ENCODE measurements around the gene POGK. TPM values are rescaled to one million over a fixed set of nuclear protein-coding genes. Genes with fewer than 3 reads are reported as not detected.

POGK gene
- total RNA-seq, result 10 to 100 TPM; 33.3 to 42.6 (median 36.1) TPM
- polyA plus RNA-seq, result 10 to 100 TPM in 1 of 3 donors, 1 to 10 TPM in 2; 7.3 to 12.5 (median 8.3) TPM
- long read RNA-seq, donor 1, full-length matches to known transcripts, result 3 of 13 reads
- long read RNA-seq, donor 1, partial matches to known transcripts, result 10 of 13 reads
- long read RNA-seq, donor 1, other reads (novel, unspliced or antisense), result 0 of 13 reads
- long read RNA-seq, donor 2, full-length matches to known transcripts, result 2 of 2 reads
- long read RNA-seq, donor 2, partial matches to known transcripts, result 0 of 2 reads
- long read RNA-seq, donor 2, other reads (novel, unspliced or antisense), result 0 of 2 reads

- WGBS, 5 donors, result 0 to 1% (median 1%) methylated on average over 49 to 63 of the region's 63 CpGs
- TF ChIP-seq POLR2AphosphoS5 (IDR thresholded peaks at IDR 0.05) (peak; percentile 91 to 92 (median 91)), CTCF (IDR thresholded peaks at IDR 0.05 in 8 of 11, conservative IDR thresholded peaks at IDR 0.05 in 3 of 11) (peak in 1 of 11 experiments; percentile 31), POLR2A (IDR thresholded peaks at IDR 0.05) (no peak)
- DNase-seq, result peak; percentile 97
- Histone ChIP-seq H3K4me3 (peak within 1 kb of the TSS; percentile 64 to 91 (median 72)), H3K36me3 (peaks cover 0 to 32% (median 27%) of the 10 kb centered on the region in 6 donors), H3K9me3 (no peaks in the 10 kb centered on the region), H3K4me1 (peaks cover 16 to 55% (median 49%) of the 10 kb centered on the region in 6 donors), H3K27ac (peak within 1 kb of the TSS; percentile 84 to 93 (median 89)), H3K27me3 (replicated peaks in 1 of 7) (no peaks in the 10 kb centered on the region)
- intact Hi-C loops (cut with DNase I; ENCODE audit: low total_unique reads), result no loop called here
Measured at GRCh38 chr1:166838766-166839599, at the start of gene POGK. POGK (plus strand) TSS chr1:166839475; CDS start chr1:166840957, 1,482 bp downstream.

- WGBS, 5 donors, result 81 to 95% (median 93%) methylated on average over 19 to 23 of the region's 23 CpGs
- Histone ChIP-seq H3K27ac (no peak overlapping the region), H3K4me1 (no peaks in the 10 kb centered on the region), H3K9me3 (no peaks in the 10 kb centered on the region), H3K27me3 (replicated peaks in 1 of 7) (peaks cover 0 to 13% (median 0%) of the 10 kb centered on the region in 7 donors), H3K4me3 (no peak overlapping the region), H3K36me3 (no peaks in the 10 kb centered on the region)
- TF ChIP-seq POLR2AphosphoS5 (IDR thresholded peaks at IDR 0.05) (no peak), POLR2A (IDR thresholded peaks at IDR 0.05) (no peak), CTCF (IDR thresholded peaks at IDR 0.05 in 8 of 11, conservative IDR thresholded peaks at IDR 0.05 in 3 of 11) (no peak)
- DNase-seq, result no peak
- intact Hi-C loops (cut with DNase I; ENCODE audit: low total_unique reads), result no loop called here
Measured at GRCh38 chr1:166796620-166797236, 42.5 kb upstream of the POGK start.

- H3K27me3 ChIP-seq (replicated peaks in 1 of 7), result peaks cover 0 to 10% (median 0%) of the 10 kb centered on the region in 7 donors
- no peak overlapping the region for H3K27ac ChIP-seq
- TF ChIP-seq POLR2AphosphoS5 (IDR thresholded peaks at IDR 0.05) (no peak), CTCF (IDR thresholded peaks at IDR 0.05 in 8 of 11, conservative IDR thresholded peaks at IDR 0.05 in 3 of 11) (no peak), POLR2A (IDR thresholded peaks at IDR 0.05) (no peak)
- no peaks in the 10 kb centered on the region for H3K36me3 ChIP-seq
- intact Hi-C loops (cut with DNase I; ENCODE audit: low total_unique reads), result no loop called here
- no peaks in the 10 kb centered on the region for H3K4me1 ChIP-seq
- H3K9me3 ChIP-seq, result peaks cover 0 to 4% (median 0%) of the 10 kb centered on the region in 8 donors
- 76 to 92% (median 85%) methylated on average over 1 to 2 of the region's 2 CpGs for WGBS, 5 donors
- no peak overlapping the region for H3K4me3 ChIP-seq
- DNase-seq, result no peak
Measured at GRCh38 chr1:166808952-166809351, 30.3 kb upstream of the POGK start.
